GM12801 (cell line): Measurements from ENCODE around the gene CHSY1.

Source experiments
- CTCF ChIP-seq: IDR thresholded peaks from one replicate; pipeline ENCODE4 v1.5.1; 2011; ENCODE audit warnings: control low read depth; ENCODE audit not compliant: insufficient read length; ENCODE audit errors: extremely low read depth

The CHSY1 gene

DNA sequence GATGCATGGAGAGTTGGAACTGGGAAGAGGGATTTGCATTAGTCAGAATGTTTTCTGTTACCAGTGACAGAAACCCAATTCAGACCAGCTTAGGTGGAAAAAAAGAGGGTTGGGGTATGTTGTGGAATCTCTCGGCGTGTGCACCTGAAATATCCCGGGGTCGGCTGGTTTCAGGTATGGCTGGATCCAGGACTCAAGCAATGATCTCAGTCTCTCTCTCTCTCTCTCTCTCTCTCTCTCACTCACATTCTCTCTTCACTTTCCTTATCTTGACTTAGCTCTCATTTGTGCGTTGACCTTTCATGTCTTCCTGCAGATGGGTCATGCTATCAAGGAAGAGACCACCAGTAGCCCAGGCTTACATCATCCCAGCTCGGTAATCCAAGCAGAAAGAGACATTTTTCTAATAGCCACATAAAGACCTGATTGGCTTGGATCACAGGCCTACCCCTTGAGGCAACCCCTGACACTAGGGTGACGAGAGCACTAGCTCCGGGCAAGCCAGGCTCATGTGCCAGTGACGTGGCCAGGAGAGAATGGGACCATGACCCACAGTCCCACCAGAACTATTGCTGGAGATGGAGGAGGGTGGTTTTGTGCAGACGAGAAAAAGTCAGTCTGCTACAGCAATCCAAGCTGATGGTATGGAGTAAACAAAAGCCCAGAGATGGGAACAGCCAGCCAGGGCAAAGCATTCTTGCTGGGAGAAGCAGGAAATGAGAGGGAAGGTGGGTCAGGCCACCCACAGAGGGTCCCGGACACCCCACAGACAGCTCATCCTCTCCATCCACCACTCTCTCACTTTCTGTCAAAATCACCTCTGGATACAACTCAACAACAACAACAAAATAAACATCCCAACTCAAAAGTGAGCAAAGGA, 91.7 kb downstream of the CHSY1 start:
- no peak for TF ChIP-seq CTCF

DNA sequence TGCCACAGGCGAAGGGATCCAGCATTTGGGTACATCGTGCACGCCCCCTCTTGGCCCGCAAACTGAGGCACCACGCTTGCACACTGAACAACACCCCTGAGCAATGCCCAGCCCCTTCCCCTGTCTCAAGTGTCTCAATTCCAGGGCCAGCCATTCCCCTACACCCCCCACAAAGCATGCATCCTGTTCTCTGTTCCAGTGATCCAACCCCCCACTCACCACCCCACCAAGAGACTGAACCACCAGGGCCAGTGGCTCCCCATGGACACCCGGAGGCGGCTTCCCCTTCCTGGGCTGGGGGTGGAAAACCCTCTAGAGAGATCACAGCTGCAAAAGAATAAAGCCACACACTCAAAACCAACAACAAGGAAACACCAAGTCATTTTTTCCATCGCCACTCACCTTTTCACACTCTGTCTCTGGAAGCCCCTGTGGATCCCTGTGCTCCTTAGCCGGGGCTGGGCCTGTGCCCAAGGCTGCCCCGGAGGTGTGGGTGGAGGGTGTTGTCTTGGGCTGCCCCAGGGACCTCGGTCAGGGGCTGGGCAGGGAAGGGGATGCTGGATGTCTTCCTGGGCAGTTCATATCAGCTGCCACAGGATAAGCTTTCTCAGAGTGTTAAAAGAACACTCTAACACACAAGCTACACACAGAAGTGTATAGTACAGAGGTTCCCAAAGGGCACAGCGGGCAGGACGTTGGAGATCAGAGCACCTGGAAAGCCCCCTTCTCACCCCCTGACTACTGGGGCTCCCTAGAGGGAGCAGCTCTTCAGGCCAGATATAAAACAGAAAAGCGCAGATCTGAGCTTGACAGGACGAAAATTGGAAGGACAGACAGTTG, 92.5 kb downstream of the CHSY1 start:
- TF ChIP-seq CTCF, result no peak

GRCh38 chr15:101158166-101159095, 93.4 kb downstream of the CHSY1 start:
- no peak for TF ChIP-seq CTCF

GRCh38 chr15:101157721-101158120, 94.1 kb downstream of the CHSY1 start:
- no peak for TF ChIP-seq CTCF

- no peak for TF ChIP-seq CTCF
Observed at GRCh38 chr15:101156509-101157159, 95.2 kb downstream of the CHSY1 start.

DNA sequence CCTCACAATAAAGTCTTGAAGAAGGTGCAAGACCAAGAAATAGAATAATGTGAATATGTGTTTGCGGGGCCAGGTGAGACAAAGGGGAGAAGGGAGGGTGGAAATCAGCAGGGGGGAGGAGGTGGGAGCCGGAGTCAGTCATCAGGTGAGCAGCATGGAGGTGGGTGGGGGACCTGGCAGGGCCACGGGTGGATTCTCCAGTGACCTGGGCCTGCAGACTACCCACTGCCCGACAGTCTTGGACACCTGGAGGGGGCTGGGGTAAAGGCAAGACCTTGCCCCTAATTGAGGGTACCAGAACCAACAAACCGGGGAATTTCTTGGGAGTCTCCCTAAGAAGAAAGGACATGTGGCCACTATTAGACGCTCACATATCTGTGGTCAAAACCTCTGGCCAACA, 95.8 kb downstream of the CHSY1 start:
- TF ChIP-seq CTCF, result no peak
